NCI-H2227 (cell line): ENCODE measurements around the gene TMEM267.
"Not testable (repeated sequence)": the region's sequence is repeated elsewhere in the genome, so short reads cannot be mapped to it uniquely, and the experiment has no call there.

Experiments used
- DNase-seq: peaks from one replicate; lab custom pipeline; 2025; ENCODE audit not compliant: unreplicated experiment; lab: John Stamatoyannopoulos, UW

The TMEM267 gene

GRCh38 chr5:43461066-43461465, 22.6 kb downstream of the TMEM267 start:
- no peak for DNase-seq

- no peak for DNase-seq
Measured at GRCh38 chr5:43456556-43456955, 27.1 kb downstream of the TMEM267 start.

- not testable (repeated sequence) for DNase-seq
Measured at GRCh38 chr5:43441575-43441974, 42.1 kb downstream of the TMEM267 start.

GRCh38 chr5:43437062-43437660, 46.5 kb downstream of the TMEM267 start:
- no peak for DNase-seq

- DNase-seq: no peak
Measured at GRCh38 chr5:43433382-43433781, 50.3 kb downstream of the TMEM267 start.

- DNase-seq: no peak
Measured at GRCh38 chr5:43432486-43433375, 50.9 kb downstream of the TMEM267 start.

- no peak for DNase-seq
Measured at GRCh38 chr5:43429706-43430105, 54.0 kb downstream of the TMEM267 start.

- no peak for DNase-seq
Measured at GRCh38 chr5:43429016-43429415, 54.6 kb downstream of the TMEM267 start.

- DNase-seq: no peak
Measured at GRCh38 chr5:43427306-43427705, 56.4 kb downstream of the TMEM267 start.

- no peak for DNase-seq
Measured at GRCh38 chr5:43425983-43426382, 57.7 kb downstream of the TMEM267 start.

GRCh38 chr5:43423086-43423485, 60.6 kb downstream of the TMEM267 start:
- not testable (repeated sequence) for DNase-seq

GRCh38 chr5:43422143-43422542, 61.5 kb downstream of the TMEM267 start:
- DNase-seq: no peak

GRCh38 chr5:43421450-43422133, 62.1 kb downstream of the TMEM267 start:
- DNase-seq: no peak

- DNase-seq: no peak
Measured at GRCh38 chr5:43420241-43420640, 63.4 kb downstream of the TMEM267 start.

- no peak for DNase-seq
Measured at GRCh38 chr5:43418561-43418960, 65.1 kb downstream of the TMEM267 start.

GRCh38 chr5:43416803-43417394, 66.8 kb downstream of the TMEM267 start:
- no peak for DNase-seq

- no peak for DNase-seq
Measured at GRCh38 chr5:43415935-43416802, 67.5 kb downstream of the TMEM267 start.

GRCh38 chr5:43413966-43414365, 69.7 kb downstream of the TMEM267 start:
- DNase-seq: no peak

- DNase-seq: no peak
Measured at GRCh38 chr5:43412644-43413043, 71.0 kb downstream of the TMEM267 start.

GRCh38 chr5:43412156-43412555, 71.5 kb downstream of the TMEM267 start, which contains the start of gene CCL28:
Gene CCL28 (minus strand): TSS chr5:43412391. CDS start chr5:43412316, 75 bp downstream.
- no peak for DNase-seq
